Subcutaneous abdominal adipose tissue (tissue), 5 donors: ENCODE data around the gene ARHGEF17.

Source experiments
- H3K27ac ChIP-seq: one replicate; pipeline ENCODE4 v1.7.0; 2013; ENCODE audit warnings: low read depth, mild to moderate bottlenecking, inconsistent platforms, low read length, moderate library complexity
- H3K27me3 ChIP-seq, 5 donors: one replicate each; pipeline ENCODE4 v1.7.0; 2013; ENCODE audit warnings: low read length in 5 of 5, inconsistent platforms in 1 of 5; ENCODE audit not compliant: control insufficient read depth in 5 of 5, insufficient read depth in 4 of 5
- H3K36me3 ChIP-seq, 5 donors: one replicate each; pipeline ENCODE4 v1.7.0; 2013; ENCODE audit warnings: low read length in 5 of 5; ENCODE audit not compliant: control insufficient read depth in 5 of 5, insufficient read depth in 5 of 5
- H3K4me1 ChIP-seq, 5 donors: one replicate each; pipeline ENCODE4 v1.7.0; 2013; ENCODE audit warnings: low read length in 5 of 5, mild to moderate bottlenecking in 3 of 5, moderate library complexity in 1 of 5; ENCODE audit not compliant: control insufficient read depth in 5 of 5, insufficient read depth in 5 of 5
- H3K4me3 ChIP-seq, 5 donors: one replicate each; pipeline ENCODE4 v1.7.0; 2013; ENCODE audit warnings: low read length in 5 of 5, low read depth in 1 of 5
- H3K9ac ChIP-seq, 5 donors: one replicate each; pipeline ENCODE4 v1.7.0; 2013; ENCODE audit warnings: low read length in 5 of 5, mild to moderate bottlenecking in 4 of 5, moderate library complexity in 3 of 5
- H3K9me3 ChIP-seq, 5 donors: one replicate each; pipeline ENCODE4 v1.7.0; 2013; ENCODE audit warnings: low read length in 5 of 5; ENCODE audit not compliant: control insufficient read depth in 5 of 5
- donor health status: healthy.
- donor health status: healthy.
- donor health status: healthy.
- donor health status: healthy.
- donor health status: healthy.

The ARHGEF17 gene

GRCh38 chr11:73361953-73362776, 54.1 kb downstream of the ARHGEF17 start:
- H3K27ac ChIP-seq: no peak overlapping the region
- no peak overlapping the region for H3K4me3 ChIP-seq
- no peak overlapping the region for H3K9ac ChIP-seq
- no peaks in the 10 kb centered on the region for H3K9me3 ChIP-seq
- H3K36me3 ChIP-seq: peaks cover 0 to 74% (median 63%) of the 10 kb centered on the region in 5 donors
- H3K27me3 ChIP-seq: no peaks in the 10 kb centered on the region
- peaks cover 2 to 29% (median 20%) of the 10 kb centered on the region in 5 donors for H3K4me1 ChIP-seq

- no peak overlapping the region for H3K9ac ChIP-seq
- no peak overlapping the region for H3K4me3 ChIP-seq
- H3K36me3 ChIP-seq: peaks cover 0 to 77% (median 63%) of the 10 kb centered on the region in 5 donors
- H3K4me1 ChIP-seq: peaks cover 2 to 33% (median 25%) of the 10 kb centered on the region in 5 donors
- H3K27me3 ChIP-seq: no peaks in the 10 kb centered on the region
- no peak overlapping the region for H3K27ac ChIP-seq
- H3K9me3 ChIP-seq: no peaks in the 10 kb centered on the region
Observed at GRCh38 chr11:73363147-73363546, 55.1 kb downstream of the ARHGEF17 start.

- peaks cover 2 to 15% (median 8%) of the 10 kb centered on the region in 5 donors for H3K4me1 ChIP-seq
- peaks cover 0 to 70% (median 56%) of the 10 kb centered on the region in 5 donors for H3K36me3 ChIP-seq
- H3K27ac ChIP-seq: no peak overlapping the region
- no peak overlapping the region for H3K4me3 ChIP-seq
- no peaks in the 10 kb centered on the region for H3K27me3 ChIP-seq
- no peaks in the 10 kb centered on the region for H3K9me3 ChIP-seq
- H3K9ac ChIP-seq: no peak overlapping the region
Observed at GRCh38 chr11:73365352-73366264, 57.5 kb downstream of the ARHGEF17 start.

GRCh38 chr11:73366265-73366610, 58.2 kb downstream of the ARHGEF17 start:
- Histone ChIP-seq H3K9me3 (no peaks in the 10 kb centered on the region), H3K27ac (no peak overlapping the region), H3K27me3 (no peaks in the 10 kb centered on the region), H3K4me1 (peaks cover 2 to 15% (median 8%) of the 10 kb centered on the region in 5 donors), H3K9ac (no peak overlapping the region), H3K4me3 (no peak overlapping the region), H3K36me3 (peaks cover 0 to 64% (median 50%) of the 10 kb centered on the region in 5 donors)

- Histone ChIP-seq H3K4me1 (peaks cover 2 to 15% (median 8%) of the 10 kb centered on the region in 5 donors), H3K36me3 (peaks cover 0 to 56% (median 45%) of the 10 kb centered on the region in 5 donors), H3K9ac (no peak overlapping the region), H3K27me3 (no peaks in the 10 kb centered on the region), H3K4me3 (no peak overlapping the region), H3K27ac (no peak overlapping the region), H3K9me3 (no peaks in the 10 kb centered on the region)
Observed at GRCh38 chr11:73366953-73367352, 58.9 kb downstream of the ARHGEF17 start.

- Histone ChIP-seq H3K4me1 (peaks cover 2 to 21% (median 12%) of the 10 kb centered on the region in 5 donors), H3K27ac (no peak overlapping the region), H3K4me3 (no peak overlapping the region), H3K9me3 (no peaks in the 10 kb centered on the region), H3K9ac (no peak overlapping the region), H3K36me3 (peaks cover 0 to 50% (median 39%) of the 10 kb centered on the region in 5 donors), H3K27me3 (no peaks in the 10 kb centered on the region)
Observed at GRCh38 chr11:73367482-73368024, 59.5 kb downstream of the ARHGEF17 start.

GRCh38 chr11:73372375-73372993, 64.4 kb downstream of the ARHGEF17 start:
- Histone ChIP-seq H3K36me3 (peaks cover 0 to 12% (median 4%) of the 10 kb centered on the region in 5 donors), H3K4me1 (peaks cover 0 to 24% (median 19%) of the 10 kb centered on the region in 5 donors), H3K9me3 (no peaks in the 10 kb centered on the region), H3K4me3 (no peak overlapping the region), H3K9ac (peak overlapping the region in 1 of 5 donors; percentile 35), H3K27ac (no peak overlapping the region), H3K27me3 (no peaks in the 10 kb centered on the region)

- Histone ChIP-seq H3K4me1 (peaks cover 0 to 39% (median 25%) of the 10 kb centered on the region in 5 donors), H3K36me3 (no peaks in the 10 kb centered on the region), H3K27ac (no peak overlapping the region), H3K9me3 (no peaks in the 10 kb centered on the region), H3K9ac (no peak overlapping the region), H3K4me3 (no peak overlapping the region), H3K27me3 (no peaks in the 10 kb centered on the region)
Observed at GRCh38 chr11:73374151-73374550, 66.1 kb downstream of the ARHGEF17 start.

GRCh38 chr11:73375830-73376159, 67.7 kb downstream of the ARHGEF17 start:
- Histone ChIP-seq H3K27me3 (no peaks in the 10 kb centered on the region), H3K36me3 (no peaks in the 10 kb centered on the region), H3K27ac (no peak overlapping the region), H3K9ac (peak overlapping the region in 4 of 5 donors; percentile 1 to 57 (median 41)), H3K4me1 (peaks cover 2 to 54% (median 29%) of the 10 kb centered on the region in 5 donors), H3K4me3 (peak overlapping the region in 4 of 5 donors; percentile 46 to 80 (median 75)), H3K9me3 (no peaks in the 10 kb centered on the region)
